MCF 10A (cell line): ENCODE results near the gene UPK3A. TPM values are rescaled to one million over a fixed set of nuclear protein-coding genes. Genes with fewer than 3 reads are reported as not detected.
A peak's percentile ranks its signal among the peaks of the same experiment; 100 is the strongest.

Experiments
- BruUV-seq: library from RNA; stranded (reverse); fragments of 400-500 nt; replicated peaks from 2 replicates; lab custom pipeline; 2021; lab: Mats Ljungman, UMichigan
- CTCF ChIA-PET: fragments of 300-600 bp; sonication (Branson Sonifier 250); formaldehyde crosslinking; extraction: SDS; loops from one replicate; lab custom pipeline; 2021; ENCODE audit warnings: antibody characterized with exemption, inconsistent platforms; lab: Yijun Ruan, JAX
- POLR2A ChIA-PET: fragments of 300-600, 350-650 bp; sonication (Branson Sonifier 250); formaldehyde crosslinking; extraction: SDS; loops from one replicate; lab custom pipeline; 2020; ENCODE audit warnings: antibody characterized with exemption, inconsistent platforms; lab: Yijun Ruan, JAX
- DNase-seq: peaks from one replicate; pipeline ENCODE4 v3.0.0-alpha.2; 2018; ENCODE audit not compliant: unreplicated experiment
- H3K27ac Mint-ChIP-seq: one replicate; pipeline ENCODE4 v1.8.0; 2022; ENCODE audit warnings: mild to moderate bottlenecking, low read depth, mixed read lengths; ENCODE audit not compliant: unreplicated experiment
- H3K27me3 Mint-ChIP-seq: one replicate; pipeline ENCODE4 v1.8.0; 2022; ENCODE audit warnings: mixed read lengths; ENCODE audit not compliant: insufficient read depth, unreplicated experiment
- H3K36me3 Mint-ChIP-seq: one replicate; pipeline ENCODE4 v1.8.0; 2022; ENCODE audit warnings: mild to moderate bottlenecking, moderate library complexity, mixed read lengths; ENCODE audit not compliant: insufficient read depth, unreplicated experiment
- H3K4me1 Mint-ChIP-seq: one replicate; pipeline ENCODE4 v1.8.0; 2022; ENCODE audit warnings: mixed read lengths; ENCODE audit not compliant: insufficient read depth, unreplicated experiment
- H3K4me3 Mint-ChIP-seq: one replicate; pipeline ENCODE4 v1.8.0; 2022; ENCODE audit warnings: mild to moderate bottlenecking, moderate library complexity, mixed read lengths; ENCODE audit not compliant: unreplicated experiment
- H3K9me3 Mint-ChIP-seq: one replicate; pipeline ENCODE4 v1.8.0; 2022; ENCODE audit warnings: mixed read lengths; ENCODE audit not compliant: unreplicated experiment
- intact Hi-C: fragments of 100-400 bp; cut with micrococcal nuclease; formaldehyde crosslinking; loops from 2 replicates; pipeline ENCODE4 v1.14.1; 2022
- total RNA-seq: library from RNA; stranded (reverse); gene quantifications from 2 replicates; pipeline ENCODE4 v1.2.3, GENCODE V29; 2022
- TF ChIP-seq, protein P1 (sequence below): fragments of 200-600 bp; IDR thresholded peaks from one replicate; pipeline ENCODE4 v1.8.0; 2022; ENCODE audit warnings: antibody characterized with exemption, mild to moderate bottlenecking; ENCODE audit not compliant: unreplicated experiment

UPK3A gene
- total RNA-seq, 1 experiment from 2014 or later, result not detected

- Mint-ChIP-seq H3K27ac (no peak overlapping the region), H3K27me3 (peaks cover 5% of the 10 kb centered on the region), H3K4me1 (no peaks in the 10 kb centered on the region), H3K36me3 (no peaks in the 10 kb centered on the region), H3K4me3 (no peak overlapping the region), H3K9me3 (no peaks in the 10 kb centered on the region)
- ChIA-PET CTCF (interaction anchor here (0.5 kb wide), 1 partner anchor 79 kb away, joined by 3 read pairs; no protein-coding TSS in a partner anchor), POLR2A (interaction anchor here (1.0 kb wide), 1 partner anchor 41 kb away, joined by 5 read pairs; no protein-coding TSS in a partner anchor)
- no peak for DNase-seq
- no TSS peak for BruUV-seq
- TF ChIP-seq, protein P1, sequence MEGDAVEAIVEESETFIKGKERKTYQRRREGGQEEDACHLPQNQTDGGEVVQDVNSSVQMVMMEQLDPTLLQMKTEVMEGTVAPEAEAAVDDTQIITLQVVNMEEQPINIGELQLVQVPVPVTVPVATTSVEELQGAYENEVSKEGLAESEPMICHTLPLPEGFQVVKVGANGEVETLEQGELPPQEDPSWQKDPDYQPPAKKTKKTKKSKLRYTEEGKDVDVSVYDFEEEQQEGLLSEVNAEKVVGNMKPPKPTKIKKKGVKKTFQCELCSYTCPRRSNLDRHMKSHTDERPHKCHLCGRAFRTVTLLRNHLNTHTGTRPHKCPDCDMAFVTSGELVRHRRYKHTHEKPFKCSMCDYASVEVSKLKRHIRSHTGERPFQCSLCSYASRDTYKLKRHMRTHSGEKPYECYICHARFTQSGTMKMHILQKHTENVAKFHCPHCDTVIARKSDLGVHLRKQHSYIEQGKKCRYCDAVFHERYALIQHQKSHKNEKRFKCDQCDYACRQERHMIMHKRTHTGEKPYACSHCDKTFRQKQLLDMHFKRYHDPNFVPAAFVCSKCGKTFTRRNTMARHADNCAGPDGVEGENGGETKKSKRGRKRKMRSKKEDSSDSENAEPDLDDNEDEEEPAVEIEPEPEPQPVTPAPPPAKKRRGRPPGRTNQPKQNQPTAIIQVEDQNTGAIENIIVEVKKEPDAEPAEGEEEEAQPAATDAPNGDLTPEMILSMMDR, result no peak
- intact Hi-C loops, result no loop called here
Observed at GRCh38 chr22:45286854-45287551, 2.3 kb downstream of the UPK3A start.

- TF ChIP-seq, protein P1, result no peak
- POLR2A ChIA-PET, result interaction anchor here (1.2 kb wide), 2 partner anchors 15 to 18 kb away, joined by 3 to 4 read pairs; no protein-coding TSS in a partner anchor
- Mint-ChIP-seq H3K36me3 (no peaks in the 10 kb centered on the region), H3K9me3 (no peaks in the 10 kb centered on the region), H3K27ac (no peak overlapping the region), H3K27me3 (no peaks in the 10 kb centered on the region), H3K4me3 (no peak overlapping the region), H3K4me1 (no peaks in the 10 kb centered on the region)
- peak; percentile 74 for DNase-seq
- BruUV-seq, result no TSS peak
- CTCF ChIA-PET, result interaction anchor here (2.1 kb wide), 1 partner anchor 19 kb away, joined by 8 read pairs; no protein-coding TSS in a partner anchor
- intact Hi-C loops, result no loop called here
Observed at GRCh38 chr22:45290410-45290936, 5.7 kb downstream of the UPK3A start.

DNA sequence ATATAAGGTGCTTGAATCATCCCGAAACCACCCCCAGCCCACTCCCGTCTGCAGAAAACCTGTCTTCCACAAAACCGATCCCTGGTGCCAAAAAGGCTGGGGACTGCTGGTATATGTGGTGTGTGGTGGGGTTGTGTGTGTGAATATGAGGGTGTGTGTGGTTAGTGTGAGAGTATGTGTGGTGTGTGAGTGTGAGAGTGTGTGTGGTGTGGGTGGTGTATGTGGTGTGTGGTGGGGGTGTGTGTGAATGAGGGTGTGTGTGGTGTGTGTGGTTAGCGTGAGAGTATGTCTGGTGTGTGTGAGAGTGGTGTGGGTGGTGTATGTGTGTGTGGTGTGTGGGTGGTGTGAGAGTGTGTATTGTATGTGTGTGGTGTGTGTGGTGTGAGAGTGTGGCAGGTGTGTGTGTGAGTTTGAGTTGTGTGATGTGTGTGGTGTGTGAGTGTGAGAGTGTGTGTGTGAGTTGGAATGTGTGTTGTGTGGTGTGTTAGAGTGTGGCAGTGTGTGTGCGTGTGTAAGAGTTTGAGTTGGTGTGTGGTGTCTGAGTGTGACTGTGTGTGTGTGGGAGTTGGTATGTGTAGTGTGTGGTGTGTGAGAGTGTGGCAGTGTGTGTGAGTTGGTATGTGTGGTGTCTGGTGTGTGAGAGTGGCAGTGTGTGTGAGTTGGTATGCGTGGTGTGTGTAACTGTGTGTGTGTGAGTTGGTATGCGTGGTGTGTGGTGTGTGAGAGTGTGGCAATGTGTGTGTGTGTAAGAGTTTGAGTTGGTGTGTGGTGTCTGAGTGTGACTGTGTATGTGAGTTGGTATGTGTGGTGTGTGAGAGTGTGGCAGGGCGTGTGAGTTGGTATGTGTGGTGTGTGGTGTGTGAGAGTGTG is 6.5 kb downstream of the UPK3A start:
- H3K27ac Mint-ChIP-seq, result no peak overlapping the region
- ChIA-PET POLR2A (interaction anchor here (1.2 kb wide), 2 partner anchors 14 to 17 kb away, joined by 3 to 4 read pairs; no protein-coding TSS in a partner anchor), CTCF (no interaction called here)
- TF ChIP-seq, protein P1, result no peak
- H3K9me3 Mint-ChIP-seq, result no peaks in the 10 kb centered on the region
- intact Hi-C loops, result no loop called here
- H3K4me1 Mint-ChIP-seq, result no peaks in the 10 kb centered on the region
- no peaks in the 10 kb centered on the region for H3K36me3 Mint-ChIP-seq
- DNase-seq, result no peak
- no peak overlapping the region for H3K4me3 Mint-ChIP-seq
- H3K27me3 Mint-ChIP-seq, result no peaks in the 10 kb centered on the region
- no TSS peak for BruUV-seq

GRCh38 chr22:45291931-45292290 is 7.2 kb downstream of the UPK3A start:
- Mint-ChIP-seq H3K36me3 (no peaks in the 10 kb centered on the region), H3K4me3 (no peak overlapping the region), H3K4me1 (no peaks in the 10 kb centered on the region), H3K27me3 (no peaks in the 10 kb centered on the region), H3K27ac (no peak overlapping the region), H3K9me3 (no peaks in the 10 kb centered on the region)
- TF ChIP-seq, protein P1, result no peak
- no TSS peak for BruUV-seq
- CTCF ChIA-PET, result no interaction called here
- DNase-seq, result no peak
- intact Hi-C loops, result no loop called here
- POLR2A ChIA-PET, result no interaction called here
